ENCODE measurements around the gene IMPDH1.

Gene IMPDH1

GRCh38 chr7:128356546-128357216, 53.1 kb downstream of the IMPDH1 start:
- Mint-ChIP-seq H3K4me3 (no peak overlapping the region), H3K36me3 (ENCODE audit: low read depth) (no peaks in the 10 kb centered on the region), H3K9me3 (no peaks in the 10 kb centered on the region), H3K27ac (no peak overlapping the region), H3K4me1 (ENCODE audit: low read depth) (peaks cover 10% of the 10 kb centered on the region), H3K27me3 (ENCODE audit: low read depth) (peaks cover 66% of the 10 kb centered on the region)

- Mint-ChIP-seq H3K27ac (no peak overlapping the region), H3K4me3 (peak overlapping the region; percentile 25), H3K4me1 (ENCODE audit: low read depth) (peaks cover 6% of the 10 kb centered on the region), H3K9me3 (no peaks in the 10 kb centered on the region), H3K27me3 (ENCODE audit: low read depth) (peaks cover 64% of the 10 kb centered on the region), H3K36me3 (ENCODE audit: low read depth) (no peaks in the 10 kb centered on the region)
These were observed 56.2 kb downstream of the IMPDH1 start for GRCh38 chr7:128353610-128354009.

DNA sequence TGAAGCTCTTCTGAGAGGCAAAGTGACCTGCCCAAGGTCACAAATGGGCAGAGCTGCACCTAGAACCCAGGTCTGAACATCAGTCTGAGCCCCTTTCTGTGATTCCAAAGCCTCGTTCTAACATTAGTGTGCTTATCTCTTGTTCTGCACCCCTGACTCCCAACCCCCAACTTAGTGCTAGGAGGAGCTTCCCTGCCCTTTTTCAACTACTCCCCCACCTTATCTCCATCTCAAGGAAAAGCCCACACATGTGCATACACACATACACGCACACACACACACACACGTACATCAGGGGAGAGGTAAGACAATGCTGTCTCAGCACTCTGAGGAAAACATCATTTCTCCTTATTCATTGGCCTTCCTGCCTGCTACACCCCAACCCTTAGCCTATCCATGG, 56.6 kb downstream of the IMPDH1 start:
- Mint-ChIP-seq H3K9me3 (no peaks in the 10 kb centered on the region), H3K36me3 (ENCODE audit: low read depth) (no peaks in the 10 kb centered on the region), H3K4me3 (peak overlapping the region; percentile 40), H3K27ac (no peak overlapping the region), H3K4me1 (ENCODE audit: low read depth) (peaks cover 6% of the 10 kb centered on the region), H3K27me3 (ENCODE audit: low read depth) (peaks cover 64% of the 10 kb centered on the region)

DNA sequence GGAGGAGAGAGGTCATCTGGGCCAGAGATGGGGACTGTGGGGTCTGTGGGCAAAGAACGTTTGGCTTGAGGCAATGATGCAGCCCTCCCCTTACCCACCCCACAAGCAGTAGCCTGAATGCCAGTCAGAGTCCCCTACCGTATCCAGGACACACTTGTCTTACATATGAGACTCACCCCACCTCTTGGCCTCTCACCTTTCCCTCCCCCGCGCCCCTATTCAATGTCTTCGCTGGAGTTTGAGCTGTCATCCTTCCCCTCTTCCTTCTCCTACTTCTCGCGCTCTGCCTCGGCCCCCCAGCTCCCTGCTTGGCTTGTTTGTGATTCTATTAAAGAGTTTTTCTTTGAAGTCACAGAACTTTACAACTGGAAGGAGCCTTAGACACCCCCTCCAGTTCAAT, 57.1 kb downstream of the IMPDH1 start:
- H3K4me1 Mint-ChIP-seq (ENCODE audit: low read depth) = peaks cover 6% of the 10 kb centered on the region
- no peaks in the 10 kb centered on the region for H3K9me3 Mint-ChIP-seq
- H3K36me3 Mint-ChIP-seq (ENCODE audit: low read depth) = no peaks in the 10 kb centered on the region
- peaks cover 62% of the 10 kb centered on the region for H3K27me3 Mint-ChIP-seq (ENCODE audit: low read depth)
- H3K27ac Mint-ChIP-seq = no peak overlapping the region
- H3K4me3 Mint-ChIP-seq = peak overlapping the region; percentile 40

DNA sequence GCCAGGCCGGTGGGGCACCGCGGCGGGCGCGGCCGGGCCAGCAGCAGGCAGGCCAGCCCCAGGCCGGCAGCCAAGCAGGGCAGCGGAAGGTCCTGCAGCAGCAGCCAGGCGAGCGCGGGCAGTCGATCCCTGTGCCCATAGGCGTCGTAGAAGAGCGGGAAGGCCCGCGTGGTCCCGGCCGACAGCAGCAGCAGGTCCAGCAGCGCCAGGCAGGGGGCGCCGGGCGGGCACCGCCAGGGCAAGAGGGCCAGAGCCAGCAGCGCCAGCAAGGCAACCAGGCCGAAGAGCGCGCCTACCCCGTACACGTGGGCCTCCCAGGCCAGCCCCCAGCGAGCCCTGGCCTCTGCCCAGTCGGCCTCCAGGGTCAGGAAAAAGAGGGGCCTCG, 57.6 kb downstream of the IMPDH1 start:
- H3K4me1 Mint-ChIP-seq (ENCODE audit: low read depth) = peaks cover 6% of the 10 kb centered on the region
- no peak overlapping the region for H3K4me3 Mint-ChIP-seq
- peaks cover 65% of the 10 kb centered on the region for H3K27me3 Mint-ChIP-seq (ENCODE audit: low read depth)
- H3K36me3 Mint-ChIP-seq (ENCODE audit: low read depth) = no peaks in the 10 kb centered on the region
- no peak overlapping the region for H3K27ac Mint-ChIP-seq
- H3K9me3 Mint-ChIP-seq = no peaks in the 10 kb centered on the region

GRCh38 chr7:128351296-128352152, 58.3 kb downstream of the IMPDH1 start:
- peaks cover 65% of the 10 kb centered on the region for H3K27me3 Mint-ChIP-seq (ENCODE audit: low read depth)
- H3K4me1 Mint-ChIP-seq (ENCODE audit: low read depth) = peaks cover 6% of the 10 kb centered on the region
- no peaks in the 10 kb centered on the region for H3K36me3 Mint-ChIP-seq (ENCODE audit: low read depth)
- H3K4me3 Mint-ChIP-seq = peak overlapping the region; percentile 29
- H3K9me3 Mint-ChIP-seq = no peaks in the 10 kb centered on the region
- no peak overlapping the region for H3K27ac Mint-ChIP-seq

GRCh38 chr7:128350708-128351295, 59.0 kb downstream of the IMPDH1 start:
- peaks cover 6% of the 10 kb centered on the region for H3K4me1 Mint-ChIP-seq (ENCODE audit: low read depth)
- peak overlapping the region; percentile 29 for H3K4me3 Mint-ChIP-seq
- peaks cover 63% of the 10 kb centered on the region for H3K27me3 Mint-ChIP-seq (ENCODE audit: low read depth)
- no peaks in the 10 kb centered on the region for H3K36me3 Mint-ChIP-seq (ENCODE audit: low read depth)
- no peaks in the 10 kb centered on the region for H3K9me3 Mint-ChIP-seq
- no peak overlapping the region for H3K27ac Mint-ChIP-seq

- no peaks in the 10 kb centered on the region for H3K36me3 Mint-ChIP-seq (ENCODE audit: low read depth)
- H3K9me3 Mint-ChIP-seq = no peaks in the 10 kb centered on the region
- peaks cover 2% of the 10 kb centered on the region for H3K4me1 Mint-ChIP-seq (ENCODE audit: low read depth)
- no peak overlapping the region for H3K4me3 Mint-ChIP-seq
- no peak overlapping the region for H3K27ac Mint-ChIP-seq
- peaks cover 51% of the 10 kb centered on the region for H3K27me3 Mint-ChIP-seq (ENCODE audit: low read depth)
These were observed 60.3 kb downstream of the IMPDH1 start for GRCh38 chr7:128349466-128349825.

- no peak overlapping the region for H3K4me3 Mint-ChIP-seq
- H3K9me3 Mint-ChIP-seq = no peaks in the 10 kb centered on the region
- H3K36me3 Mint-ChIP-seq (ENCODE audit: low read depth) = no peaks in the 10 kb centered on the region
- H3K27me3 Mint-ChIP-seq (ENCODE audit: low read depth) = peaks cover 35% of the 10 kb centered on the region
- H3K27ac Mint-ChIP-seq = no peak overlapping the region
- peaks cover 7% of the 10 kb centered on the region for H3K4me1 Mint-ChIP-seq (ENCODE audit: low read depth)
These were observed 62.1 kb downstream of the IMPDH1 start for GRCh38 chr7:128347647-128348097.

DNA sequence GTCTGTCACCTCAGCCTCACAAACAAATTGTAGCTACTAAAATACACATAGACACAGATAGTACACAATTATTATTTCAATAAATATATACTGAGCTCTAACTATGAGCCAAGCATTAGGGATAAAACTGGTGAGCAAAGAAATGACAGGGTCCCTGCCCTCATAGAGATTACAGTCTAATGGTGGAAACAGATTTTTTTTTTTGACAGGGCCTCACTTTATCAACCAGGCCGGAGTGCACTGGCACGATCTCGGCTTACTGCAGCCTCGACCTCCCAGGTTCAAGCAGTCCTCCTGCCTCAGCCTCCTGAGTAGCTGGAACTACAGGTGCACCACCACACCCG, 65.4 kb downstream of the IMPDH1 start:
- H3K27ac Mint-ChIP-seq = no peak overlapping the region
- no peak overlapping the region for H3K4me3 Mint-ChIP-seq
- H3K9me3 Mint-ChIP-seq = no peaks in the 10 kb centered on the region
- H3K4me1 Mint-ChIP-seq (ENCODE audit: low read depth) = peaks cover 19% of the 10 kb centered on the region
- peaks cover 19% of the 10 kb centered on the region for H3K27me3 Mint-ChIP-seq (ENCODE audit: low read depth)
- H3K36me3 Mint-ChIP-seq (ENCODE audit: low read depth) = peaks cover 1% of the 10 kb centered on the region

DNA sequence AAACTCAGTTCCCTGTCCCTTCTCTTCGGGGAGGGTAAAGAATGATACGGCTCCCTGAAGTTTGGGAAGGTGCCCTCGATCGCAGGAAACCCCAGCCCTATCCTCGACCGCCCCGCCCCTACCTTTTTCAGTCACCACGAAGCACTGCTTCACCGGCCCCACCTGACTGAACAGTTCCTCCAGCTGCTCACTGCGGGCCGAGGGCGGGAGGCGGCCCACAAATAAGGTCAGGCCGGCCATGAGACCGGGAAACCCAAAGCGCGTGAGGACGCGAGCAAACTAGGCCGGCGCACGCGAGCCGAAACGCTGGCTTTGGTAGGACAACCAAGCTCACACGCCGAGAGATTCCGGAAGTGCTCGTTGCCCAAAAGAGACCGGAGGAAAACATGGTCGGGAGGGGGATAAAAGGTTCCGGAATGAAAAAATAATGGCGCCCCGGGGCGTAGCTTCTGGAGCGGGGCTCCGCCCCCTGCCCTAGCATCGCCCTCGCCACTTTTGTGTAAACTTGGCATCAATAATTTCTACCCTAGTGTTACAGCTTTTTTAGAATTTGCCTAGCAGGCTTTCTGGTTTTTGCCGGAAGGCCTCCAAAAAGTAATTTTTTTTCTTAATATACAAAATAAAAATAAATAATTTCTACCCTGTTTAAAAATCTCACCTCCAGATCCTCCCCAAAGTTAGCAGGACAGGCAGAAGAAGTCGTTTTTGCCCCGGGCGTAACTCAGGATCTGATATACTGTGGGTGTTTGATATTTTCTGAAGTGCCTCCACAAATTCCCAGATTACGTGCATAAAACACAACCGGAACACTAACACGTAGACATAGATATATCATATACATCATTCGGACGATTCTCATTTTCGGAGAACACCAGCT, 66.0 kb downstream of the IMPDH1 start, which contains the start of gene RBM28:
RBM28 (minus strand) TSS at position 355 of the 877 bp plus-strand sequence; CDS start at position 240, 115 bp downstream.
- peaks cover 2% of the 10 kb centered on the region for H3K36me3 Mint-ChIP-seq (ENCODE audit: low read depth)
- peak within 1 kb of the TSS; percentile 94 for H3K4me3 Mint-ChIP-seq
- H3K27ac Mint-ChIP-seq = peak within 1 kb of the TSS; percentile 83
- peaks cover 19% of the 10 kb centered on the region for H3K4me1 Mint-ChIP-seq (ENCODE audit: low read depth)
- H3K27me3 Mint-ChIP-seq (ENCODE audit: low read depth) = peaks cover 13% of the 10 kb centered on the region
- no peaks in the 10 kb centered on the region for H3K9me3 Mint-ChIP-seq

Data from T-helper 1 cell treated with Interleukin-12 subunit alpha and Interleukin-12 subunit beta and Interleukin-4 antibody, amounts not matched to agents 30 μg/mL and 1 μg/mL, for 36 hours (primary cell).